H1 (cell line): Measurements from ENCODE around the gene CTIF. TPM values are rescaled to one million over a fixed set of nuclear protein-coding genes. Genes with fewer than 3 reads are reported as not detected.

Experiments
- CTCF ChIA-PET: fragments of 300-600 bp; sonication (Branson Sonifier 250); formaldehyde crosslinking; loops from one replicate; lab custom pipeline; 2021; ENCODE audit not compliant: partially characterized antibody; lab: Charles Lee
- POLR2A ChIA-PET: fragments of 300-600 bp; sonication (Branson Sonifier 250); formaldehyde crosslinking; loops from one replicate; lab custom pipeline; 2021; ENCODE audit warnings: inconsistent platforms; ENCODE audit not compliant: partially characterized antibody; lab: Charles Lee
- DNase-seq, 2 experiments: peaks; one replicate each; pipeline versions ENCODE4 v3.0.0 to v3.0.0-alpha.2; 2010 to 2022; ENCODE audit warnings: low spot score in 2 of 2, low read depth in 1 of 2, mixed read lengths in 1 of 2
- FAIRE-seq: peaks from 2 replicates; lab custom pipeline; 2011; peaks lifted over from hg19 to GRCh38; lab: Jason Lieb, UNC
- H2AFZ ChIP-seq: 2 replicates; pipeline ENCODE4 v1.8.1; 2012; ENCODE audit warnings: low read length, inconsistent platforms
- H2AK5ac ChIP-seq: 2 replicates; pipeline ENCODE4 v1.6.1; 2013; ENCODE audit warnings: low read depth, low read length
- H2BK120ac ChIP-seq: replicated peaks from 2 replicates; pipeline ENCODE3; 2013; ENCODE audit warnings: low read depth, low read length, inconsistent platforms
- H2BK12ac ChIP-seq: 2 replicates; pipeline ENCODE4 v1.6.1; 2013; ENCODE audit warnings: low read depth, low read length
- H2BK15ac ChIP-seq: 2 replicates; pipeline ENCODE4 v1.6.1; 2013; ENCODE audit warnings: low read length
- H2BK20ac ChIP-seq: 2 replicates; pipeline ENCODE4 v1.6.1; 2013; ENCODE audit warnings: low read length
- H2BK5ac ChIP-seq: 2 replicates; pipeline ENCODE4 v1.6.1; 2013; ENCODE audit warnings: low read depth, low read length
- H3K14ac ChIP-seq: 2 replicates; pipeline ENCODE4 v1.6.1; 2013; ENCODE audit warnings: inconsistent platforms; ENCODE audit not compliant: insufficient read length
- H3K18ac ChIP-seq: 2 replicates; pipeline ENCODE4 v1.6.1; 2013; ENCODE audit warnings: low read length; ENCODE audit errors: extremely low read depth
- H3K23ac ChIP-seq: 2 replicates; pipeline ENCODE4 v1.6.1; 2013; ENCODE audit warnings: inconsistent platforms; ENCODE audit not compliant: insufficient read length
- H3K23me2 ChIP-seq: 2 replicates; pipeline ENCODE4 v1.6.1; 2013; ENCODE audit warnings: low read depth, low read length
- H3K27ac ChIP-seq: 2 replicates; pipeline ENCODE4 v1.6.1; 2011; ENCODE audit warnings: low read depth, low read length, inconsistent platforms
- H3K27me3 ChIP-seq, 4 experiments: replicated peaks in 1 of 4; 1 replicate in 1 of 4; 2 replicates in 3 of 4; pipeline versions ENCODE4 v1.6.1 to v1.8.1; 2011 to 2013; ENCODE audit warnings: low read length in 3 of 4, mild to moderate bottlenecking in 3 of 4, inconsistent platforms in 2 of 4, mixed read lengths in 2 of 4, moderate library complexity in 1 of 4; ENCODE audit not compliant: control insufficient read depth in 3 of 4, insufficient read depth in 3 of 4; ENCODE audit errors: extremely low read depth in 1 of 4
- H3K36me3 ChIP-seq, 4 experiments: 2 replicates each; pipeline versions ENCODE4 v1.6.1 to v1.8.1; 2011 to 2013; ENCODE audit warnings: mild to moderate bottlenecking in 4 of 4, low read length in 3 of 4, moderate library complexity in 2 of 4, control low read depth in 1 of 4, inconsistent platforms in 1 of 4; ENCODE audit not compliant: insufficient read depth in 4 of 4, control insufficient read depth in 2 of 4
- H3K4ac ChIP-seq: replicated peaks from 2 replicates; pipeline ENCODE3; 2013; ENCODE audit warnings: low read length, low read depth, mixed read lengths, inconsistent platforms; ENCODE audit not compliant: insufficient read length
- H3K4me1 ChIP-seq, 4 experiments: replicated peaks in 1 of 4; 1 replicate in 1 of 4; 2 replicates in 3 of 4; pipeline versions ENCODE4 v1.6.1 to v1.8.1; 2011 to 2013; ENCODE audit warnings: low read length in 3 of 4, inconsistent platforms in 2 of 4, mixed read lengths in 1 of 4; ENCODE audit not compliant: insufficient read depth in 4 of 4, control insufficient read depth in 3 of 4
- H3K4me2 ChIP-seq, 2 experiments: 2 replicates each; pipeline versions ENCODE4 v1.6.1 to v1.8.1; 2011 to 2013; ENCODE audit warnings: low read depth in 2 of 2, low read length in 2 of 2, control low read depth in 1 of 2, inconsistent platforms in 1 of 2, mild to moderate bottlenecking in 1 of 2; ENCODE audit not compliant: insufficient read depth in 1 of 2
- H3K4me3 ChIP-seq, 4 experiments: fragments of 200-600, 300-600 bp in 1 of 4; sonication (generic), shearing (Covaris generic), sonication (Bioruptor Twin) in 1 of 4; 2 replicates each; pipeline versions ENCODE4 v1.5.1 to v1.8.1; 2011 to 2016; ENCODE audit warnings: low read length in 4 of 4, low read depth in 3 of 4, control low read depth in 2 of 4, inconsistent platforms in 2 of 4, mild to moderate bottlenecking in 2 of 4, mixed read lengths in 1 of 4, moderate library complexity in 1 of 4; ENCODE audit not compliant: insufficient read depth in 2 of 4; ENCODE audit errors: extremely low read depth in 1 of 4
- H3K56ac ChIP-seq: replicated peaks from 2 replicates; pipeline ENCODE3; 2013; ENCODE audit warnings: low read depth, mild to moderate bottlenecking, mixed read lengths, low read length, inconsistent platforms; ENCODE audit not compliant: insufficient read length
- H3K79me1 ChIP-seq: 2 replicates; pipeline ENCODE4 v1.6.1; 2013; ENCODE audit warnings: low read depth, low read length, control low read depth
- H3K79me2 ChIP-seq, 2 experiments: 2 replicates each; pipeline versions ENCODE4 v1.6.1 to v1.8.1; 2012 to 2013; ENCODE audit warnings: low read length in 2 of 2, mild to moderate bottlenecking in 2 of 2, inconsistent platforms in 1 of 2; ENCODE audit not compliant: insufficient read depth in 2 of 2, control insufficient read depth in 1 of 2
- H3K9ac ChIP-seq, 4 experiments: replicated peaks in 1 of 4; 1 replicate in 1 of 4; 2 replicates in 3 of 4; pipeline versions ENCODE4 v1.6.1 to v1.8.1; 2011 to 2013; ENCODE audit warnings: low read depth in 3 of 4, low read length in 3 of 4, control low read depth in 2 of 4, mild to moderate bottlenecking in 2 of 4, moderate library complexity in 2 of 4, inconsistent platforms in 1 of 4; ENCODE audit errors: extremely low read depth in 1 of 4
- H3K9me3 ChIP-seq, 2 experiments: 2 replicates each; pipeline versions ENCODE4 v1.6.1 to v1.8.1; 2012 to 2013; ENCODE audit warnings: mild to moderate bottlenecking in 2 of 2, moderate library complexity in 2 of 2, control low read depth in 1 of 2, inconsistent platforms in 1 of 2, low read depth in 1 of 2, low read length in 1 of 2, mixed read lengths in 1 of 2; ENCODE audit not compliant: insufficient read depth in 2 of 2
- H4K20me1 ChIP-seq, 2 experiments: replicated peaks in 1 of 2; 2 replicates each; pipeline versions ENCODE3 to v1.8.1; 2011 to 2013; ENCODE audit warnings: inconsistent platforms in 2 of 2, low read length in 2 of 2, mild to moderate bottlenecking in 1 of 2; ENCODE audit not compliant: insufficient read depth in 2 of 2, control insufficient read depth in 1 of 2
- H4K5ac ChIP-seq: 2 replicates; pipeline ENCODE4 v1.6.1; 2013; ENCODE audit warnings: low read length, low read depth, mixed read lengths, inconsistent platforms; ENCODE audit not compliant: insufficient read length
- H4K8ac ChIP-seq: 2 replicates; pipeline ENCODE4 v1.8.0; 2013; ENCODE audit warnings: mild to moderate bottlenecking, moderate library complexity, low read length, inconsistent platforms; ENCODE audit not compliant: insufficient read depth; ENCODE audit errors: extremely low read depth
- H4K91ac ChIP-seq: replicated peaks from 2 replicates; pipeline ENCODE3; 2013; ENCODE audit warnings: low read length, mixed read lengths, inconsistent platforms; ENCODE audit not compliant: insufficient read length
- TCF12 ChIP-seq: IDR thresholded peaks from 2 replicates; pipeline ENCODE4 v1.6.1; 2011; ENCODE audit warnings: low read depth, mild to moderate bottlenecking, low read length
- WGBS, 2 experiments: shearing (Covaris generic) in 1 of 2; methylation state at CpG; one replicate each; pipeline versions ENCODE4 v1.1.6 to v1.1.7; 2013 to 2015; ENCODE audit warnings: low lambda C conversion rate in 2 of 2, mixed read lengths in 2 of 2, inconsistent platforms in 1 of 2, low coverage in 1 of 2, missing lambda C conversion rate in 1 of 2; ENCODE audit not compliant: insufficient replicate concordance in 2 of 2, insufficient coverage in 1 of 2, insufficient read length in 1 of 2; ENCODE audit errors: extremely low coverage in 1 of 2, missing lambda C conversion rate in 1 of 2; 5-methylcytosine and 5-hydroxymethylcytosine counted together
- polyA plus RNA-seq, 7 experiments: library from polyadenylated mRNA; depleted of rRNA in 3 of 7; stranded (reverse) in 5 of 7; unstranded in 2 of 7; fragments of >200 nt in 5 of 7; fragments of 200-250 nt in 2 of 7; gene quantifications; 1 replicate in 5 of 7; 2 replicates in 1 of 7; 4 replicates in 1 of 7; pipeline versions ENCODE4 v1.2.1 to v1.2.3, GENCODE V29; 2011 to 2013; ENCODE audit warnings: missing spikeins in 2 of 7, mixed read lengths in 2 of 7
- total RNA-seq: library from RNA; stranded (reverse); fragmentation: NEBNext Ultra II Directional; extraction: Animal tissue kit (Norgen Biotek cat#: 25700); gene quantifications from 2 replicates; pipeline ENCODE4 v1.2.1, GENCODE V29; 2021

Gene CTIF
- total and polyA plus RNA-seq, 2 of the 8 experiments (the other 6 are each of a cell fraction or from before 2014, with no cell fraction given), result 9.0 to 17.8 TPM

GRCh38 chr18:48634975-48635374 lies 96.1 kb downstream of the CTIF start:
- Histone ChIP-seq H3K4me1 (peaks cover 3 to 10% (median 7%) of the 10 kb centered on the region in 4 experiments; a peak in 5 of 7 replicates), H3K36me3 (no peaks in the 10 kb centered on the region), H2BK12ac (no peak overlapping the region), H2BK20ac (no peak overlapping the region), H3K18ac (no peak overlapping the region), H2AFZ (no peak overlapping the region), H3K79me2 (no peaks in the 10 kb centered on the region), H4K20me1 (peaks cover 0 to 5% of the 10 kb centered on the region in 2 experiments), H3K4me3 (no peak overlapping the region), H3K56ac (no peak overlapping the region), H2AK5ac (no peak overlapping the region), H3K9ac (no peak overlapping the region), H3K27ac (no peak overlapping the region), H4K8ac (no peak overlapping the region), H2BK15ac (no peak overlapping the region), H3K4ac (no peak overlapping the region), H3K79me1 (no peaks in the 10 kb centered on the region; the same call in 1 of the 2 replicates), H3K27me3 (no peaks in the 10 kb centered on the region; a peak in 1 of 7 replicates), H4K91ac (no peak overlapping the region), H3K9me3 (no peaks in the 10 kb centered on the region), H3K4me2 (no peak overlapping the region), H2BK120ac (no peak overlapping the region), H3K14ac (no peak overlapping the region), H3K23me2 (no peaks in the 10 kb centered on the region), H4K5ac (no peak overlapping the region), H2BK5ac (no peak overlapping the region), H3K23ac (no peak overlapping the region)
- DNase-seq (no peak), FAIRE-seq (no peak)
- WGBS, 2 experiments, result 95% methylated on average over 1 of the region's 1 CpG; no CpG with 5 or more reads in 1 of the 2 experiments
- ChIA-PET CTCF (interaction anchor here (0.8 to 7.2 kb wide), 10 partner anchors 9 to 160 kb away, joined by 3 to 72 read pairs (median 4); no protein-coding TSS in a partner anchor), POLR2A (no interaction called here)
- TF ChIP-seq TCF12, result no peak
